Breast epithelium (tissue), 4 donors: ENCODE results near the gene COMMD1. TPM values are rescaled to one million over a fixed set of nuclear protein-coding genes. Genes with fewer than 3 reads are reported as not detected.

Experiments
- DNase-seq, 2 donors: peaks; one replicate each; pipeline ENCODE4 v3.0.0-alpha.2; 2019; ENCODE audit warnings: low spot score in 2 of 2
- H3K27ac ChIP-seq, 2 donors: fragments of 200-600 bp; sonication (generic) in 1 of 2; one replicate each; pipeline ENCODE4 v1.5.1; 2016 to 2019; ENCODE audit warnings: mild to moderate bottlenecking in 1 of 2
- H3K27me3 ChIP-seq, 2 donors: fragments of 200-600 bp; sonication (generic) in 1 of 2; one replicate each; pipeline versions ENCODE4 v1.5.1 to v1.6.0; 2017 to 2019; ENCODE audit warnings: control low read depth in 1 of 2, mild to moderate bottlenecking in 1 of 2
- H3K36me3 ChIP-seq: fragments of 200-600 bp; one replicate; pipeline ENCODE4 v1.5.1; 2019
- H3K4me1 ChIP-seq, 2 donors: fragments of 200-600 bp; sonication (generic); one replicate each; pipeline ENCODE4 v1.5.1; 2016 to 2019; ENCODE audit warnings: control low read depth in 1 of 2
- H3K4me3 ChIP-seq, 3 donors: fragments of 200-600 bp; sonication (generic); 1 replicate in 2 of 3; 2 replicates in 1 of 3; pipeline ENCODE4 v1.5.1; 2016 to 2019; ENCODE audit warnings: mild to moderate bottlenecking in 3 of 3, moderate library complexity in 2 of 3
- H3K9me3 ChIP-seq, 2 donors: fragments of 200-600 bp; sonication (generic) in 1 of 2; one replicate each; pipeline ENCODE4 v1.5.1; 2016 to 2019; ENCODE audit warnings: control low read depth in 1 of 2
- POLR2A ChIP-seq: fragments of 450-650 bp; IDR thresholded peaks from one replicate; pipeline ENCODE4 v1.6.1; 2016; ENCODE audit warnings: antibody characterized with exemption, mild to moderate bottlenecking, moderate library complexity
- POLR2AphosphoS5 ChIP-seq, 3 donors: sonication (generic); formaldehyde crosslinking; IDR thresholded peaks; one replicate each; pipeline ENCODE4 v1.6.1; 2017; ENCODE audit warnings: antibody characterized with exemption in 3 of 3
- intact Hi-C: fragments of 100-400 bp; cut with DNase I; formaldehyde crosslinking; loops from one replicate; pipeline ENCODE4 v1.15.1; 2023; ENCODE audit warnings: low total_unique reads
- total RNA-seq, 3 donors: library from RNA; depleted of rRNA; stranded (reverse); fragments of >200 nt; gene quantifications; one replicate each; pipeline ENCODE4 v1.1.0, GENCODE V29; 2016
- TF ChIP-seq, protein P1 (sequence below), 3 donors: fragments of 450-650 bp; IDR thresholded peaks; one replicate each; pipeline ENCODE4 v1.5.1; 2016 to 2017; ENCODE audit warnings: antibody characterized with exemption in 3 of 3, mild to moderate bottlenecking in 3 of 3, moderate library complexity in 3 of 3

Gene COMMD1
- total RNA-seq, 3 donors from 2014 or later, result 38.4 to 63.8 (median 56.4) TPM

DNA sequence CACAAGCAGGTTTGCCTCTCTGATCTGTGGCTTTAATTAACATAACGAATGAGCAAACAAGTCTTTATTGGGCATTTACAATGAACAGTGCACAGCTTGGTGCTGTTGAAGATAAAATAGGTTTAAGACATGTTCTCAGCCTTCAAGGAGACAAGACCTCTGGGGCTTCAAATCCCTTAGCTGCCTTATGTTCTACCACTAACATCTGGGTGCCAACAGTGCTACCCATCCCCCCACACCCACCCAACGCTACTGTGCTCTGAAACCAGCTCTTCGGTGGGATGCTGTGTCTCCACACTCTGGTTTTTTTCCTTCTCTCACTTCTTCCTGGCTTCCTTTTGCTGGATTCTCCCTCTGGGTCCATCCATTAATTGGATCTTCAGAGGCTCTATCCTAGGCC is 276.4 kb downstream of the COMMD1 start:
- TF ChIP-seq POLR2AphosphoS5 (IDR thresholded peaks at IDR 0.05), result no peak
- TF ChIP-seq, protein P1, sequence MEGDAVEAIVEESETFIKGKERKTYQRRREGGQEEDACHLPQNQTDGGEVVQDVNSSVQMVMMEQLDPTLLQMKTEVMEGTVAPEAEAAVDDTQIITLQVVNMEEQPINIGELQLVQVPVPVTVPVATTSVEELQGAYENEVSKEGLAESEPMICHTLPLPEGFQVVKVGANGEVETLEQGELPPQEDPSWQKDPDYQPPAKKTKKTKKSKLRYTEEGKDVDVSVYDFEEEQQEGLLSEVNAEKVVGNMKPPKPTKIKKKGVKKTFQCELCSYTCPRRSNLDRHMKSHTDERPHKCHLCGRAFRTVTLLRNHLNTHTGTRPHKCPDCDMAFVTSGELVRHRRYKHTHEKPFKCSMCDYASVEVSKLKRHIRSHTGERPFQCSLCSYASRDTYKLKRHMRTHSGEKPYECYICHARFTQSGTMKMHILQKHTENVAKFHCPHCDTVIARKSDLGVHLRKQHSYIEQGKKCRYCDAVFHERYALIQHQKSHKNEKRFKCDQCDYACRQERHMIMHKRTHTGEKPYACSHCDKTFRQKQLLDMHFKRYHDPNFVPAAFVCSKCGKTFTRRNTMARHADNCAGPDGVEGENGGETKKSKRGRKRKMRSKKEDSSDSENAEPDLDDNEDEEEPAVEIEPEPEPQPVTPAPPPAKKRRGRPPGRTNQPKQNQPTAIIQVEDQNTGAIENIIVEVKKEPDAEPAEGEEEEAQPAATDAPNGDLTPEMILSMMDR (IDR thresholded peaks at IDR 0.05), result no peak
- TF ChIP-seq POLR2A, result no peak
- Histone ChIP-seq H3K27ac (no peak overlapping the region), H3K36me3 (no peaks in the 10 kb centered on the region), H3K4me1 (peaks cover 0 to 6% of the 10 kb centered on the region in 2 donors), H3K4me3 (no peak overlapping the region), H3K9me3 (no peaks in the 10 kb centered on the region), H3K27me3 (no peaks in the 10 kb centered on the region)
- DNase-seq, result no peak
- intact Hi-C loops, result no loop called here

- Histone ChIP-seq H3K27me3 (no peaks in the 10 kb centered on the region), H3K4me1 (no peaks in the 10 kb centered on the region), H3K9me3 (no peaks in the 10 kb centered on the region), H3K4me3 (no peak overlapping the region), H3K36me3 (no peaks in the 10 kb centered on the region), H3K27ac (no peak overlapping the region)
- intact Hi-C loops, result no loop called here
- TF ChIP-seq POLR2AphosphoS5 (IDR thresholded peaks at IDR 0.05), result no peak
- TF ChIP-seq, protein P1 (IDR thresholded peaks at IDR 0.05), result no peak
- no peak for TF ChIP-seq POLR2A
- DNase-seq, result no peak
Observed at GRCh38 chr2:62184512-62185230, 279.2 kb downstream of the COMMD1 start.

Other genes with a start within 250 kb of the COMMD1 start
- 1 to 10 TPM; 3.5 to 4.0 (median 3.6) TPM for gene FAM161A, start 51.6 kb upstream of the COMMD1 start, total RNA-seq
- gene CCT4, start 17.0 kb upstream of the COMMD1 start, total RNA-seq, result 100 to 1,000 TPM in 1 of 3 donors, 10 to 100 TPM in 2; 73.3 to 119 (median 82.9) TPM